GM12878 (cell line): ENCODE measurements around the gene RERE. TPM values are rescaled to one million over a fixed set of nuclear protein-coding genes. Genes with fewer than 3 reads are reported as not detected.

Experiments used
- BHLHE40 ChIP-seq, 2 experiments: fragments of 450-650 bp in 1 of 2; IDR thresholded peaks; 2 replicates each; pipeline ENCODE4 v1.6.1; 2011 to 2017; ENCODE audit warnings: low read depth in 2 of 2, borderline replicate concordance in 1 of 2, improper control_type of control experiment in 1 of 2, low read length in 1 of 2, mild to moderate bottlenecking in 1 of 2
- CHD2 ChIP-seq: IDR thresholded peaks from 2 replicates; pipeline ENCODE4 v1.6.1; 2011; ENCODE audit warnings: low read depth, low read length, improper control_type of control experiment, borderline replicate concordance
- CREB1 ChIP-seq: IDR thresholded peaks from 2 replicates; pipeline ENCODE4 v1.6.1; 2012; ENCODE audit warnings: low read depth, mild to moderate bottlenecking, inconsistent platforms
- CREM ChIP-seq: IDR thresholded peaks from 2 replicates; pipeline ENCODE4 v1.6.1; 2014; ENCODE audit warnings: antibody characterized with exemption, low read depth
- EGR1 ChIP-seq, 2 experiments: IDR thresholded peaks; 1 replicate in 1 of 2; 2 replicates in 1 of 2; pipeline ENCODE4 v1.6.1; 2011 to 2012; ENCODE audit warnings: low read depth in 2 of 2, low read length in 2 of 2, borderline replicate concordance in 1 of 2, mild to moderate bottlenecking in 1 of 2, moderate library complexity in 1 of 2
- ETV6 ChIP-seq, 2 experiments: fragments of 450-650 bp in 1 of 2; IDR thresholded peaks in 1 of 2; conservative IDR thresholded peaks in 1 of 2; 2 replicates each; pipeline ENCODE4 v1.6.1; 2014; ENCODE audit warnings: antibody characterized with exemption in 1 of 2, borderline replicate concordance in 1 of 2, low read depth in 1 of 2, mild to moderate bottlenecking in 1 of 2, moderate library complexity in 1 of 2
- FOXK2 ChIP-seq: fragments of 450-650 bp; IDR thresholded peaks from 2 replicates; pipeline ENCODE4 v1.6.1; 2017; ENCODE audit warnings: mild to moderate bottlenecking, moderate library complexity
- IKZF1 ChIP-seq: fragments of 450-650 bp; conservative IDR thresholded peaks from 2 replicates; pipeline ENCODE4 v1.6.1; 2017; ENCODE audit warnings: antibody characterized with exemption, mild to moderate bottlenecking
- JUNB ChIP-seq: IDR thresholded peaks from 2 replicates; pipeline ENCODE4 v1.6.1; 2016; ENCODE audit warnings: antibody characterized with exemption, mild to moderate bottlenecking
- KDM1A ChIP-seq: fragments of 200-600 bp; sonication (generic); IDR thresholded peaks from 2 replicates; pipeline ENCODE4 v1.6.1; 2016; ENCODE audit warnings: borderline replicate concordance
- MEF2A ChIP-seq: IDR thresholded peaks from 2 replicates; pipeline ENCODE4 v1.6.1; 2011; ENCODE audit warnings: low read depth, mild to moderate bottlenecking, low read length, moderate library complexity; ENCODE audit not compliant: insufficient read depth
- NR2C1 ChIP-seq: fragments of 450-650 bp; IDR thresholded peaks from 2 replicates; pipeline ENCODE4 v1.6.1; 2017; ENCODE audit warnings: antibody characterized with exemption, mild to moderate bottlenecking, moderate library complexity
- NR2F1 ChIP-seq: fragments of 450-650 bp; conservative IDR thresholded peaks from 2 replicates; pipeline ENCODE4 v1.6.1; 2017; ENCODE audit warnings: mild to moderate bottlenecking
- PML ChIP-seq: IDR thresholded peaks from 2 replicates; pipeline ENCODE4 v1.6.1; 2012; ENCODE audit warnings: low read length, inconsistent platforms
- POLR2A ChIP-seq: IDR thresholded peaks from 2 replicates; pipeline ENCODE4 v1.6.1; 2011; ENCODE audit warnings: low read depth, mild to moderate bottlenecking, low read length
- RCOR1 ChIP-seq: conservative IDR thresholded peaks from 2 replicates; pipeline ENCODE4 v1.6.1; 2012; ENCODE audit warnings: low read depth, low read length, improper control_type of control experiment
- RUNX3 ChIP-seq: IDR thresholded peaks from 2 replicates; pipeline ENCODE4 v1.6.1; 2012; ENCODE audit warnings: low read length, inconsistent platforms
- SIX5 ChIP-seq: IDR thresholded peaks from 2 replicates; pipeline ENCODE4 v1.6.1; 2011; ENCODE audit warnings: mild to moderate bottlenecking, low read depth, low read length, moderate library complexity; ENCODE audit not compliant: severe bottlenecking
- SMAD5 ChIP-seq: IDR thresholded peaks from 2 replicates; pipeline ENCODE4 v1.6.1; 2016; ENCODE audit warnings: antibody characterized with exemption, low read depth
- TCF7 ChIP-seq: IDR thresholded peaks from 2 replicates; pipeline ENCODE4 v1.6.1; 2014; ENCODE audit warnings: antibody characterized with exemption, borderline replicate concordance
- polyA plus RNA-seq, 11 experiments: library from polyadenylated mRNA; depleted of rRNA in 4 of 11; unstranded in 6 of 11; stranded (reverse) in 5 of 11; fragments of >200 nt; fragmentation: Nextera tagmentation in 4 of 11; fragmentation: Illumina TruSeq in 1 of 11; extraction: Ambion mirVana in 4 of 11; extraction: Trizol in 1 of 11; gene quantifications; 1 replicate in 1 of 11; 2 replicates in 10 of 11; pipeline versions ENCODE4 v1.2.1 to v1.2.3, GENCODE V29; 2011 to 2016; ENCODE audit warnings: inconsistent platforms in 2 of 11, missing spikeins in 2 of 11, low read depth in 1 of 11
- total RNA-seq, 4 experiments: library from RNA; depleted of rRNA in 3 of 4; stranded (reverse); fragments of >200 nt in 3 of 4; fragmentation: Illumina TruSeq in 1 of 4; extraction: Trizol in 1 of 4; gene quantifications; 2 replicates each; pipeline versions ENCODE4 v1.2.1 to v1.2.3, GENCODE V29; 2013 to 2021
- TF ChIP-seq, protein P1 (sequence below): fragments of 450-650 bp; IDR thresholded peaks from 2 replicates; pipeline ENCODE4 v1.6.1; 2016; ENCODE audit warnings: mild to moderate bottlenecking
- TF ChIP-seq, protein P2 (sequence below): IDR thresholded peaks from 2 replicates; pipeline ENCODE4 v1.6.1; 2012; ENCODE audit warnings: low read depth, low read length, improper control_type of control experiment
- TF ChIP-seq, protein P3 (sequence below): fragments of 450-650 bp; IDR thresholded peaks from 2 replicates; pipeline ENCODE4 v1.6.1; 2017; ENCODE audit warnings: mild to moderate bottlenecking, low read depth, inconsistent platforms; ENCODE audit not compliant: poor library complexity, severe bottlenecking
- TF ChIP-seq, protein P4 (sequence below): fragments of 450-650 bp; conservative IDR thresholded peaks from 2 replicates; pipeline ENCODE4 v1.6.1; 2017; ENCODE audit warnings: mild to moderate bottlenecking, moderate library complexity

Gene RERE
- total and polyA plus RNA-seq, 10 of the 15 experiments (the other 5 are each of a cell fraction or from before 2014, with no cell fraction given) = 5.2 to 60.5 (median 20.2) TPM

DNA sequence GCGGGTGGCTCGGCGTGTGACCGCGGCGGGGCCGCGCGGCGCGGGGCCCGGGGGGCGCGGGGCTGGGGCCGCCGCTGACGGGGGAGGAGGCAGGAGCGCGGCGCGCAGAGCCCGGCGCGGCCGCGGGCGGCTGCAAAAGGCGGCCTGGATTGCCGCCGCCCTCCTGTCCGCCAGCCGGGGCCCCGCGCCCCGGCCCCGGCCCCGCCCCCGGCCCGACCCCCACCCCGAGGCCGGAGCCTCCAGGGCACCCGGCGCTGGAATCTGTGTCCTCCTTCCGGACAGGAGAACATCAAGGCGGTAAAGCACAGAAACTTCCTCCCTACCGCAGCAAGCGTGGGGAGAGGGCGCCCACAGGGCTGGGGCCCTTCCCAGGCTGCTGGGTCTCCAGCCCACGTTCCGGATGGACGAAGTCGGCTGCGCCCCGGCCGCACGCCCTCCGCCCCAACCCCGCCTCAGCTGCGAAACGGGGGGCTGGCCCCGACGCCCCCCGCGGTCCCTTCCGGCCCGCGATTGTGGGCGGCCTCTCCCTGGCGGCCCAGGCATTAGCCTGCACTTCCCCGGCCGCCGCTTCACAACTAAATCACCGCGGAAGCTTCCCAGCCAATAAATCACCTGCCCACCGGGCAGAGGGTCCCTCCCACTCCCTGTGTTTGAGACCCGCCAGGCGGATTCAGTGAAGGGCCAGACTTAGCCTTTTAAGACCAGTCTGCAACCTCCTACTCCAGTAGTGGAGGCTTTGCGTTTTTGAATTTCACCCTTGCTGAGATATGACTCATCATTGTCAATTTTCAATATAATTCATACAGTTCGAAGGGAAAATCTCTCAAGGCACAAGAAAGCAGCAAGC, 393.5 kb downstream of the RERE start (continued):
- TF ChIP-seq, protein P1, sequence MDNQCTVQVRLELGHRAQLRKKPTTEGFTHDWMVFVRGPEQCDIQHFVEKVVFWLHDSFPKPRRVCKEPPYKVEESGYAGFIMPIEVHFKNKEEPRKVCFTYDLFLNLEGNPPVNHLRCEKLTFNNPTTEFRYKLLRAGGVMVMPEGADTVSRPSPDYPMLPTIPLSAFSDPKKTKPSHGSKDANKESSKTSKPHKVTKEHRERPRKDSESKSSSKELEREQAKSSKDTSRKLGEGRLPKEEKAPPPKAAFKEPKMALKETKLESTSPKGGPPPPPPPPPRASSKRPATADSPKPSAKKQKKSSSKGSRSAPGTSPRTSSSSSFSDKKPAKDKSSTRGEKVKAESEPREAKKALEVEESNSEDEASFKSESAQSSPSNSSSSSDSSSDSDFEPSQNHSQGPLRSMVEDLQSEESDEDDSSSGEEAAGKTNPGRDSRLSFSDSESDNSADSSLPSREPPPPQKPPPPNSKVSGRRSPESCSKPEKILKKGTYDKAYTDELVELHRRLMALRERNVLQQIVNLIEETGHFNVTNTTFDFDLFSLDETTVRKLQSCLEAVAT = no peak
- TF ChIP-seq SIX5 (no peak), CHD2 (0 out of 2 replicates have a peak, but pooled peaks have one; percentile 26), NR2F1 (peak; percentile 39; the same call in 1 of the 2 replicates), POLR2A (peak; percentile 63), BHLHE40 (IDR thresholded peaks at IDR 0.05; ENCODE audit: borderline replicate concordance in 1 of 2, low read depth in 2 of 2, low read length in 1 of 2) (peak in 1 of 2 experiments; percentile 19; a peak in 2 of 4 replicates), PML (peak; percentile 39; the same call in 1 of the 2 replicates), MEF2A (no peak), JUNB (peak; percentile 55), KDM1A (no peak), CREB1 (peak; percentile 36; the same call in 1 of the 2 replicates), TCF7 (no peak), ETV6 (conservative IDR thresholded peaks at IDR 0.05 in 1 of 2, IDR thresholded peaks at IDR 0.05 in 1 of 2; ENCODE audit: borderline replicate concordance in 1 of 2, low read depth in 1 of 2) (no peak), NR2C1 (no peak), RCOR1 (0 out of 2 replicates have a peak, but pooled peaks have one; percentile 63), IKZF1 (peak; percentile 55; the same call in 1 of the 2 replicates), RUNX3 (peak; percentile 26; the same call in 1 of the 2 replicates), EGR1 (IDR thresholded peaks at IDR 0.05; ENCODE audit: borderline replicate concordance in 1 of 2, low read depth in 2 of 2, low read length in 2 of 2) (0 out of 3 replicates have a peak, but pooled peaks of 1 of the 2 experiments have one; percentile 4), SMAD5 (no peak), FOXK2 (no peak), CREM (peak; percentile 18; the same call in 1 of the 2 replicates)
- TF ChIP-seq, protein P2, sequence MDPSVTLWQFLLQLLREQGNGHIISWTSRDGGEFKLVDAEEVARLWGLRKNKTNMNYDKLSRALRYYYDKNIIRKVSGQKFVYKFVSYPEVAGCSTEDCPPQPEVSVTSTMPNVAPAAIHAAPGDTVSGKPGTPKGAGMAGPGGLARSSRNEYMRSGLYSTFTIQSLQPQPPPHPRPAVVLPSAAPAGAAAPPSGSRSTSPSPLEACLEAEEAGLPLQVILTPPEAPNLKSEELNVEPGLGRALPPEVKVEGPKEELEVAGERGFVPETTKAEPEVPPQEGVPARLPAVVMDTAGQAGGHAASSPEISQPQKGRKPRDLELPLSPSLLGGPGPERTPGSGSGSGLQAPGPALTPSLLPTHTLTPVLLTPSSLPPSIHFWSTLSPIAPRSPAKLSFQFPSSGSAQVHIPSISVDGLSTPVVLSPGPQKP = no peak
- TF ChIP-seq, protein P3, sequence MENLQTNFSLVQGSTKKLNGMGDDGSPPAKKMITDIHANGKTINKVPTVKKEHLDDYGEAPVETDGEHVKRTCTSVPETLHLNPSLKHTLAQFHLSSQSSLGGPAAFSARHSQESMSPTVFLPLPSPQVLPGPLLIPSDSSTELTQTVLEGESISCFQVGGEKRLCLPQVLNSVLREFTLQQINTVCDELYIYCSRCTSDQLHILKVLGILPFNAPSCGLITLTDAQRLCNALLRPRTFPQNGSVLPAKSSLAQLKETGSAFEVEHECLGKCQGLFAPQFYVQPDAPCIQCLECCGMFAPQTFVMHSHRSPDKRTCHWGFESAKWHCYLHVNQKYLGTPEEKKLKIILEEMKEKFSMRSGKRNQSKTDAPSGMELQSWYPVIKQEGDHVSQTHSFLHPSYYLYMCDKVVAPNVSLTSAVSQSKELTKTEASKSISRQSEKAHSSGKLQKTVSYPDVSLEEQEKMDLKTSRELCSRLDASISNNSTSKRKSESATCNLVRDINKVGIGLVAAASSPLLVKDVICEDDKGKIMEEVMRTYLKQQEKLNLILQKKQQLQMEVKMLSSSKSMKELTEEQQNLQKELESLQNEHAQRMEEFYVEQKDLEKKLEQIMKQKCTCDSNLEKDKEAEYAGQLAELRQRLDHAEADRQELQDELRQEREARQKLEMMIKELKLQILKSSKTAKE = peak; percentile 30
- TF ChIP-seq, protein P4, sequence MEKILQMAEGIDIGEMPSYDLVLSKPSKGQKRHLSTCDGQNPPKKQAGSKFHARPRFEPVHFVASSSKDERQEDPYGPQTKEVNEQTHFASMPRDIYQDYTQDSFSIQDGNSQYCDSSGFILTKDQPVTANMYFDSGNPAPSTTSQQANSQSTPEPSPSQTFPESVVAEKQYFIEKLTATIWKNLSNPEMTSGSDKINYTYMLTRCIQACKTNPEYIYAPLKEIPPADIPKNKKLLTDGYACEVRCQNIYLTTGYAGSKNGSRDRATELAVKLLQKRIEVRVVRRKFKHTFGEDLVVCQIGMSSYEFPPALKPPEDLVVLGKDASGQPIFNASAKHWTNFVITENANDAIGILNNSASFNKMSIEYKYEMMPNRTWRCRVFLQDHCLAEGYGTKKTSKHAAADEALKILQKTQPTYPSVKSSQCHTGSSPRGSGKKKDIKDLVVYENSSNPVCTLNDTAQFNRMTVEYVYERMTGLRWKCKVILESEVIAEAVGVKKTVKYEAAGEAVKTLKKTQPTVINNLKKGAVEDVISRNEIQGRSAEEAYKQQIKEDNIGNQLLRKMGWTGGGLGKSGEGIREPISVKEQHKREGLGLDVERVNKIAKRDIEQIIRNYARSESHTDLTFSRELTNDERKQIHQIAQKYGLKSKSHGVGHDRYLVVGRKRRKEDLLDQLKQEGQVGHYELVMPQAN = no peak; the same call in 1 of the 2 replicates
